Sigmoid colon (tissue), 7 donors: ENCODE results near the gene IREB2. TPM values are rescaled to one million over a fixed set of nuclear protein-coding genes. Genes with fewer than 3 reads are reported as not detected.

ENCODE experiments used
- DNase-seq: peaks from one replicate; pipeline ENCODE4 v3.0.0-alpha.2; 2019
- H3K27ac ChIP-seq, 4 donors: fragments of 200-600 bp; sonication (generic); one replicate each; pipeline ENCODE4 v1.5.1; 2016 to 2019; ENCODE audit warnings: mild to moderate bottlenecking in 1 of 4
- H3K27me3 ChIP-seq, 3 donors: fragments of 200-600 bp; sonication (generic); one replicate each; pipeline ENCODE4 v1.5.1; 2019; ENCODE audit warnings: mild to moderate bottlenecking in 1 of 3
- H3K36me3 ChIP-seq, 4 donors: fragments of 200-600 bp; sonication (generic); one replicate each; pipeline ENCODE4 v1.5.1; 2016 to 2019
- H3K4me1 ChIP-seq, 4 donors: fragments of 200-600 bp; sonication (generic); one replicate each; pipeline ENCODE4 v1.5.1; 2017 to 2019
- H3K4me3 ChIP-seq, 4 donors: fragments of 200-600 bp; sonication (generic); one replicate each; pipeline ENCODE4 v1.5.1; 2017 to 2019; ENCODE audit warnings: mild to moderate bottlenecking in 2 of 4, moderate library complexity in 1 of 4
- H3K9me3 ChIP-seq, 4 donors: fragments of 200-600 bp in 3 of 4; sonication (generic) in 3 of 4; one replicate each; pipeline versions ENCODE4 v1.5.1 to v1.6.1; 2013 to 2019
- CTCF ChIP-seq, 4 experiments: fragments of 450-650 bp in 3 of 4; fragments of 200-600 bp in 1 of 4; IDR thresholded peaks; one replicate each; pipeline ENCODE4 v1.5.1; 2016 to 2019; ENCODE audit warnings: antibody characterized with exemption in 4 of 4, mild to moderate bottlenecking in 3 of 4, moderate library complexity in 2 of 4
- EP300 ChIP-seq, 4 donors: sonication (generic); formaldehyde crosslinking; IDR thresholded peaks; one replicate each; pipeline ENCODE4 v1.6.1; 2017; ENCODE audit warnings: antibody characterized with exemption in 4 of 4
- POLR2A ChIP-seq, 2 donors: fragments of 450-650 bp; IDR thresholded peaks; one replicate each; pipeline ENCODE4 v1.6.1; 2016; ENCODE audit warnings: antibody characterized with exemption in 2 of 2, mild to moderate bottlenecking in 2 of 2, moderate library complexity in 2 of 2
- POLR2AphosphoS5 ChIP-seq, 4 donors: sonication (generic); formaldehyde crosslinking; IDR thresholded peaks; one replicate each; pipeline ENCODE4 v1.6.1; 2017; ENCODE audit warnings: antibody characterized with exemption in 4 of 4
- WGBS, 2 donors: extraction: QIAGEN DNeasy Blood & Tissue Kit; methylation state at CpG; one replicate each; pipeline ENCODE4 v1.1.7; 2013; 5-methylcytosine and 5-hydroxymethylcytosine counted together
- intact Hi-C: fragments of 100-400 bp; cut with DNase I; formaldehyde crosslinking; loops from one replicate; pipeline ENCODE4 v1.15.1; 2023
- polyA plus RNA-seq, 3 donors: library from polyadenylated mRNA; stranded (reverse); fragments of 200-250 nt; gene quantifications; one replicate each; pipeline ENCODE4 v1.2.3, GENCODE V29; 2013
- total RNA-seq, 4 donors: library from RNA; depleted of rRNA; stranded (reverse); fragments of >200 nt; gene quantifications; one replicate each; pipeline ENCODE4 v1.1.0, GENCODE V29; 2016
- donor health status: healthy with polysubstance abuse.
- donor health status: Bipolar disorder and iron deficiency.
- donor health status: healthy.

The IREB2 gene
- total and polyA plus RNA-seq, 7 donors: 12.6 to 42.1 (median 28.4) TPM

DNA sequence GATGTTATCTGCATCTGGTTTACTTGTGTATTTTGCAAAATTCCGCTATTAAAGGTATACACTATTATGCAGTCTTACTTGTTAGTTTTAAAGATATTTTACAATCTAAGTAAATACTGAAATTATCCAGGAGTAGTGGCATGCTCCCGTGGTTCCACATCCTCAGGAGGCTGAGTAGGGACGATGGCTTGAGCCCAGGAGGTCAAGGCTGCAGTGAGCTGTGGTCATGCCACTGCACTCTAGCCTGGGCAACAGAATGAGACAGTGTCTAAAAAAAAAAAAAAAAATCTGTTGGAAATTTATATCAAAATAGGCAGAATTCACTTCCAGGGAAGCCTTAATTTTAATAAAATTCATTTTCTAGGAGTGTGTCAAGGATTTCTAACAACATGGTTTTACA, 41.6 kb downstream of the IREB2 start:
- Histone ChIP-seq H3K9me3 (no peaks in the 10 kb centered on the region), H3K4me1 (no peaks in the 10 kb centered on the region), H3K27ac (no peak overlapping the region), H3K27me3 (no peaks in the 10 kb centered on the region), H3K4me3 (no peak overlapping the region), H3K36me3 (peaks cover 30 to 82% (median 48%) of the 10 kb centered on the region in 4 donors)
- no peak for TF ChIP-seq POLR2A (IDR thresholded peaks at IDR 0.05)
- no peak for TF ChIP-seq POLR2AphosphoS5 (IDR thresholded peaks at IDR 0.05)
- no peak for DNase-seq
- intact Hi-C loops: loop anchor here (5.0 kb wide), 1 partner anchor 172 kb away; no protein-coding TSS in a partner anchor
- 90 to 98% methylated on average over 3 of the region's 3 CpGs for WGBS, 2 donors

- TF ChIP-seq CTCF (IDR thresholded peaks at IDR 0.05) (no peak), POLR2A (IDR thresholded peaks at IDR 0.05) (no peak), POLR2AphosphoS5 (IDR thresholded peaks at IDR 0.05) (no peak), EP300 (IDR thresholded peaks at IDR 0.05) (no peak)
- 88 to 93% methylated on average over 7 of the region's 7 CpGs for WGBS, 2 donors
- intact Hi-C loops: loop anchor here (1.0 to 5.0 kb wide), 2 partner anchors 85 to 175 kb away; no protein-coding TSS in a partner anchor
- Histone ChIP-seq H3K9me3 (no peaks in the 10 kb centered on the region), H3K4me3 (no peak overlapping the region), H3K27me3 (no peaks in the 10 kb centered on the region), H3K27ac (no peak overlapping the region), H3K36me3 (peaks cover 38 to 84% (median 56%) of the 10 kb centered on the region in 4 donors), H3K4me1 (no peaks in the 10 kb centered on the region)
- DNase-seq: no peak
These were observed 43.9 kb downstream of the IREB2 start for GRCh38 chr15:78481917-78482316.

DNA sequence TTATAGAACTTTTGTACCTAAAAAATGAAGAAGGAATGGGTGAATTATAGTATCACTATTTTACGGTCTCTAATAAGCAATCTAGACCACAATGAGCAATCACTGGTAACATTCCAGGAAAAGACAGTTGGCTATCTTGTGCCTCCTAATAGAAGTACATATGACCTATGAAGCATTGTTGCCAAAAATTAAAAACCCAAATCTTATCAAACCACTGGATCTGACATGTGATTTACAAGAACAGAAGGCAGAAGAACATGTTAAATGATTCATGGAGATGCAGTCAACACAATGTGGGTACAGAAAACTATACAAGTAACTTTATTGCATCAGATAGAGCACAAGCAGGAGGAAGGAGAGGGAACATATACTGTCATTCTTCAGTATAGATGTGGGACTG, 54.9 kb downstream of the IREB2 start:
- Histone ChIP-seq H3K36me3 (peaks cover 8 to 100% (median 35%) of the 10 kb centered on the region in 4 donors), H3K27ac (no peak overlapping the region), H3K9me3 (no peaks in the 10 kb centered on the region), H3K4me1 (no peaks in the 10 kb centered on the region), H3K27me3 (no peaks in the 10 kb centered on the region), H3K4me3 (no peak overlapping the region)
- WGBS, 2 donors: 85 to 92% methylated on average over 1 of the region's 1 CpG
- TF ChIP-seq POLR2A (IDR thresholded peaks at IDR 0.05): no peak
- no peak for TF ChIP-seq POLR2AphosphoS5 (IDR thresholded peaks at IDR 0.05)
- no peak for TF ChIP-seq EP300 (IDR thresholded peaks at IDR 0.05)
- TF ChIP-seq CTCF (IDR thresholded peaks at IDR 0.05): no peak
- DNase-seq: no peak
- intact Hi-C loops: no loop called here

DNA sequence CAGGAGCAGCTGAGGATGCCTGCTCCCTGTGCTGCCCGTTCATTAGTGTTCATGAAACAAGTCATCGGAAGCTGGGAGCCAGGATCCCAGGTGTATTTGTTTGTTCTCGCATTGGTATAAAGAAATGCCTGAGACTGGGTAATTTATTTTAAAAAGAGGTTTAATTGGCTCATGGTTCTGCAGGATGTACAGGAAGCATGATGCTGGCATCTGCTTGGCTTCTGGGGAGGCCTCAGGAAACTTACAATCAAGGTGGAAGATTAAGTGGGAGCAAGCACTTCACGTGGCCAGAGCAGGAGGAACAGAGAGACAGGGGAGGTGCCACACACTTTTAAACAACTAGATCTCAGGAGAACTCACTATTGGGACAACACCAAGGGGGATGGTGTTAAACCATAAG, 63.8 kb downstream of the IREB2 start:
- no peak for DNase-seq
- H3K36me3 ChIP-seq: peaks cover 0 to 47% (median 8%) of the 10 kb centered on the region in 4 donors
- H3K27me3 ChIP-seq: no peaks in the 10 kb centered on the region
- H3K4me1 ChIP-seq: peaks cover 0 to 3% (median 0%) of the 10 kb centered on the region in 4 donors
- intact Hi-C loops: no loop called here
- no peak overlapping the region for H3K4me3 ChIP-seq
- H3K27ac ChIP-seq: no peak overlapping the region
- no peaks in the 10 kb centered on the region for H3K9me3 ChIP-seq
- WGBS, 2 donors: 97 to 98% methylated on average over 4 of the region's 4 CpGs
- no peak for TF ChIP-seq POLR2A (IDR thresholded peaks at IDR 0.05)
- no peak for TF ChIP-seq EP300 (IDR thresholded peaks at IDR 0.05)
- TF ChIP-seq POLR2AphosphoS5 (IDR thresholded peaks at IDR 0.05): no peak
- TF ChIP-seq CTCF (IDR thresholded peaks at IDR 0.05): no peak

- H3K27ac ChIP-seq: no peak overlapping the region
- intact Hi-C loops: no loop called here
These were observed 64.6 kb downstream of the IREB2 start for GRCh38 chr15:78502641-78503040.

More at GRCh38 chr15:78502641-78503040, 64.6 kb downstream of the IREB2 start:
- 96 to 98% methylated on average over 2 of the region's 2 CpGs for WGBS, 2 donors
- Histone ChIP-seq H3K36me3 (peaks cover 0 to 39% (median 7%) of the 10 kb centered on the region in 4 donors), H3K4me1 (peaks cover 0 to 5% (median 0%) of the 10 kb centered on the region in 4 donors), H3K4me3 (no peak overlapping the region), H3K9me3 (no peaks in the 10 kb centered on the region), H3K27me3 (no peaks in the 10 kb centered on the region)
- TF ChIP-seq POLR2AphosphoS5 (IDR thresholded peaks at IDR 0.05) (no peak), CTCF (IDR thresholded peaks at IDR 0.05) (no peak), POLR2A (IDR thresholded peaks at IDR 0.05) (no peak), EP300 (IDR thresholded peaks at IDR 0.05) (no peak)
- DNase-seq: no peak
